CD4-positive, alpha-beta T cell treated with Interleukin-4 for 1 hour (primary cell): ENCODE data around the gene SMARCAL1.

Experiments used
- DNase-seq, 2 donors: peaks; one replicate each; pipeline ENCODE4 v3.0.0-alpha.2; 2020 to 2022

Gene SMARCAL1

DNA sequence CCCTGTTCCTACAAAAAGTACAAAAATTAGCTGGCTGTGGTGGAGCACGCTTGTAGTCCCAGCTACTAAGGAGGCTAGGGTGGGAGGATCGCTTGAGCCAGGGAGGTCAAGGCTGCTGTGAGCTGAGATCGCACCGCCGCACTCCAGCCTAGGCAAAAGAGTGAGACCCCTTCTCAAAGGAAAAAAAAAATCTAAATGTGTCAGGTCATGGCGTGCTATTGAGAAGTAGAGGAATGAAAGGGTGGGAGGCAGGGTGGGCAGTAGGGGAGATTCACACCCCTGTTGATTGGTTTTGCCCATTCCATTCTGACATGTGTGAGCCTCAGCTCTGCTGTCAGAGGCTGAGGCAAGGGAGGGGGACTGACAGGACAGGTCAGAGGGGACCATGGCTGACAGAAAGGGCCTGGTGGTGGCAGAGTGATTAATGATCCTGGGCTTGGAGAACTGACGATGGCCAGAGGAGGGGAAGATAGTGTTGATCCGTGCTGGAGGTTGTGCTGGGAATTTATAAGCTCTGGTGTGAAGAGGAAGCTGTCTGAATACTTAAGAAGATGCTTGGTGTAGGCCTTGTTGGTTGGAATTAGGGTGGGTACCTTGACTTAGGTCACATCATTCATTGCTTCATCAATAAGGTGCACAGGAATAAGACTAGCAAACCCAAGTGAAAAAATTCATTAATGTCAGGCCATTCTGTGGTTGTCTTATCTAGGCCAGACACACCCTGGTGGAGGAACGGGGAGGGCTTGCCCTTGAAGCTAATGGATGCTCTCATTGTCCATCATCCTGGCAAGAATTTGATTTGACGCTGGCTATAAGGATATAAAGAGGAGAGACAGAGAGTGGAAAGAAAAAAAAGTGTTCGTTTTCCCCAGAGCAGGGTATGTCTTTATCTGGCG, 19.1 kb upstream of the SMARCAL1 start:
- no peak for DNase-seq

DNA sequence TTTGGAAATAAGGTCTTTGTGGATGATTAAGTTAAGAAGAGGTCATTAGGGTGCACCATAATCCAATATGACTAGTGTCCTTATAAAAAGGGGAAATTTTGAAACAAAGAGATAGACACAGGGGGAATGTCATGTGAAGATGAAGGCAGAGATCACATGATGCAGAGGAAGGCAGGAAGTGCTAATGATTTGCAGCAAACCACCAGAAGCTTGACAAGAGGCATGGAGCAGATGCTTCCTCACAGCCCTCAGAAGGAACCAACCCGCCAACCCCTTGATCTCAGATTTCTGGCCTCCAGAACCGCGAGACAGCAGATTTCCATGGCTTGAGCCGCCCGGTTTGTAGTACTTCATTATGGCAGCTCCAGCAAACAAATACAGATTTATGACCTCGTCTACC, 17.4 kb upstream of the SMARCAL1 start:
- no peak for DNase-seq

DNA sequence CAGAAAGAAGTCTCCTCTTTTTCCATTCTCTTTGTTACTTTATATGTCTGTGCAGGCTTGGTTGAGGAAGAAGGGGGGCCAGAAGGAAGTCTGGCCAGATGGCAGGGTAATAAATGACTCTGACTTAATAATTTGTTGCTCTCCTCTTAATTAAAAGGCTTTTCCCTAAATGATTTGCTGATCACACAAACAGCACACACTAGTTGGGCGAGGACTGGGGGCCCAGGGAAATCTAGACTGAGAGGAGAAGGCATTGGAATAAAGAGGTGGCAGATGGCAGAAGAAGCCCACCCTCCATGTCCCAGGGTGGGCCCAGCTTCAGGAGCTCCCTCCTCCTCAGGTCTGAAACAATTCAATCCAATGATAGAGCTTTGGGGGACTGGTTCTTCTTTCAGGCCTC, 12.7 kb upstream of the SMARCAL1 start:
- DNase-seq, result no peak

DNA sequence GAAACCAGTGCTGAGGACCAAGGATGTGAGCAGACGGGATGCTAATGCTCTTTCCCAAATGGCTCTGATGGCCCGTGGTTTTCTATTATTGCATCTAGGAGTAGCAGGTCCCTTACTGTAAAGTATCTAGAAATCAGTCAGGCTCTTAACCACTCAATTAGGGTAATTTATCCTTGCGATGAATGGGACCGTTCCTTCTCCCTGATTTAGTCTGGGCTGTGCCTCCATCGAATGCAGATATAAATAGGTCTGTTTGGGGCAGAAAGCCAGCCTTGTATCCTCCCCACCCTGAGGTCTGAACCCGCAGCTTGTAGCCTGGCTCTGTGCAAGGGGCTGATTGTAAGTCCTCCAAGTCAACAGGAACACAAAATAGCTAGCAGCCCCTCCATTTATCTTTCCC, 9.5 kb upstream of the SMARCAL1 start:
- no peak for DNase-seq

DNA sequence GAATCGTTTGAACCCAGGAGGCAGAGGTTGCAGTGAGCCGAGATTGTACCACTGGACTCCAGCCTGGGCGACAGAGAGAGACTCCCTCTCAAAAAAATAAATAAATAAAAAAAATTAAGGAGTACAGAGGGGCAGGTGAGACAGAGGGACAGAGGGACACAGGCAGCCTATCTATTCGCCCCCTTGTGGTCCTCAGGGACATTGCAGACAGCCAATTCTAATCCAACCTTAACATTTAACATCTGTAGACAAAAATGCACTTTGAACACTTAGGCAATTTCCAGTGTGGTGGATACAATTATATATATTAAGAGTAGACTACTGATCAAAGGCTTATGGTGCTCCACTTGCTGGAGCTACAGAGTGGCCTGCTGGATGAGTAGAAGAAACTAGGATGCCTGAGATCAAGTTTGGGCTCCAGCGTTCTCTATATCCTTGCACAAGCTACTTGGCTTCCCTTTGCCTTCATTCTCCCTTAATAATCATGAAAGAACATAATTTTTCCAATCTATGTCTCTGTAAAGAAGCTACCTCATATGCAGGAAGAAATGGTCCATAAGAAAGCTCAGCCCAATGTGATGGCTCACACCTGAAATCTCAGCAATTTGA, 8.2 kb upstream of the SMARCAL1 start:
- peak; percentile 37 to 58 for DNase-seq

DNA sequence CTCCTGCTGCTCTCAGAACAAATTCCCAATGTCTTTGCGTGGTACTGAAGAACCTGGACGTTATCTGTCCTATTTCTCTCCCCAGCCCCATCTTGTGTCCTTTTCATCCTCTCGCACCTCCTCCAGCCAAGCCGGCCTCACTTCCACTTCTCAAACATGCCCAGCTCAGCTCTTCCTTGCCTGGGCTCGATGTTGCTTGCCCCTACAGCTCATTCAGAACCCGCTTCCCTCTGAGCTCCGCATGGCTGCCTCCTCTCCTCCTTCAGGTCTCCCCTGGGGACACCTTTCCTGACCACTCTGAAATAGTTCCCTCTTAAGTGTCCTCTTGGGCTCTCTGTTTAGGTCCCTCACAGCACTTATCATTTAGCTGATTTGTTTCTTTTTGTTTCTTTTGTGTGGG, 6.7 kb upstream of the SMARCAL1 start:
- no peak for DNase-seq

DNA sequence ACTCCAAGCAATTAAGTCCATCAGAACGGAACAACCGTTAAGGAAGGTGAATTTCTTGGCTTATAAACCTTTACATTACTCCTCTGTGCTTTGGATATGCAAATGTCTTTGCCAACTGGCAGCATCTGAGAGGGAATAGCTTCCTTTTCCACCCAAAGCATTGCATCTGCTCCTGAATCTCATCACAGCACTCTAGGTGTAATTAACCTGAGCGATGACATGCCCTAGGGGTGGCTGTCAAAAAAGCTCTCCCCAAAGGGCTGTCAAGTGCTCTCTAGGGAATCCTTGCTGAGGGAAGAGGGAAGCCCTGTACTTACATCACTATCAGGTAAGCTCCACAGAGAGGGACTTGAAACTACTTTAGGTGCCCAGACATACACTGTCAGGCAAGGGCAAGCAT, 5.5 kb upstream of the SMARCAL1 start:
- DNase-seq, result no peak

DNA sequence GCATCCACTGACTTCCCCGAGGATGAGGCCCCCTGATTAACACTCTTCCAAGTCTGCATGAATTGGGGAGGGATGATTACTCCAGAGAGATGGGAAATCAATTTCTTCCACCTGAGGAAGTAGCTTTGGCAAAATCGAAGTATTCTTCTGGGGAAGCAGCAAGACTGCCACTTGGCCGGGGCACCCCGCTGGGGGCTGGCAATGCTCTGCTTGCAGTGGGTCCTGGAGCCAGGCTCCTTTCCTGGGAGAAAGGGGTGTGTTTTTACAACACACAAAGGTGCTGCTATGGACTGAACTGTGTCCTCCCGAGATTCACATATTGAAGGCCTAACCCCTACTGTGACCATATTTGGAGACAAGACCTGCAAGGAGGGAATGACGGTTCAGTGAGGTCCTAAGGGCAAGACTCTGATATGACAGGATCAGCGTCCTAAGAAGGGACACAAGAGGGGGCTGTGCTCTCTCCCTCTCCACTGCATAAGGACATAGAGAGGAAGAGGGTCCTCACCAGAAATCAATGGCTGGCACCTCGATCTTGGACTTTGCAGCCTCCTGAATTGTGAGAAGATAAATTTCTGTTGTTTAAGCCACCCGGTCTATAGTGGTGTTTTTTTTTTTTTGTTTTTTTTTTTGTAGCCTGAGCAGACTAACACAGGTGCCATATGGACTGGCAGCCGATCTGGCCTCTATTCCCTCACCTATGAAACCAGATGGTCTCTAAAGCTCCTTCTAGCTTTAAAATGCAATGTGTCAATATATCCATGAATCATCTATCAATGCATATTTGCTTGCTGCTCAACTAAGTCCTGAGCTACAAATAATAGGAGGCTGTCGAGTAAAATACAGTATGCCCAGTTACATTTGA, 3.6 kb upstream of the SMARCAL1 start:
- DNase-seq, result no peak

DNA sequence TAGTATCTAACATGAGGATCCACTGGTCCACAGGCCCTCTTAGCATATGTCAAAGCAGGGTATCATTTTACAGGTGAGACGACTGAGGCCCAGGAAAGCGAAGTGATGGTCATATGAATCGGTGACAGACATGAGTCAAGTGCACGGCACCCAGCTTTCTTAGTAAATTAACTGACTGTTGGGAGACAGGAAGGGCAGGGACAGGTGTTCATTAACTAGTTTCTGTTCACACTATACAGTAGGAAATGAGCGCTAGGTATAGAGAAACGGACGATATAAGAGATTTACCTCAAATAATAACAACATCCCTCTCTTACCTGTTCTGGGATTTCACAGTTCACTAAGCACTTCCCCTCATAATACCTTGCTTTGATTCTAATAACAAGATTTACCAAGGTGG, 1.7 kb upstream of the SMARCAL1 start:
- DNase-seq, result no peak

DNA sequence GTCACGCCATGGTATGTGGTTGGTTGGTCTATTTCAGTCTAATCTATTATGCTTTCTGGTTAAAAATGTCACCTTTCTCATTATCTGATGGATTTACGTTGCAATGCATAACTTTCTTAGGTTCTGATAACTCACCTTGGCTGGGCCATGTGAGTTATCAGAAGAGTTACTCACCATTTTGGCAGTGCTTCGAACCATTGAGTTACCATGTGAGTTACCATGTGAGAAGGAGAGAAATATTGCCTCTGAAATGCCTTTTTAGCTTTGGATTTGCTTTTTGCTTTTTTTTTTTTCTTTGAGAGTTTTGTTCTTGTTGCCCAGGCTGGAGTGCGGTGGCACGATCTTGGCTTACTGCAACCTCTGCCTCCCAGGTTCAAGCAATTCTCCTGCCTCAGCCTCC, 1.6 kb downstream of the SMARCAL1 start:
- DNase-seq, result no peak

DNA sequence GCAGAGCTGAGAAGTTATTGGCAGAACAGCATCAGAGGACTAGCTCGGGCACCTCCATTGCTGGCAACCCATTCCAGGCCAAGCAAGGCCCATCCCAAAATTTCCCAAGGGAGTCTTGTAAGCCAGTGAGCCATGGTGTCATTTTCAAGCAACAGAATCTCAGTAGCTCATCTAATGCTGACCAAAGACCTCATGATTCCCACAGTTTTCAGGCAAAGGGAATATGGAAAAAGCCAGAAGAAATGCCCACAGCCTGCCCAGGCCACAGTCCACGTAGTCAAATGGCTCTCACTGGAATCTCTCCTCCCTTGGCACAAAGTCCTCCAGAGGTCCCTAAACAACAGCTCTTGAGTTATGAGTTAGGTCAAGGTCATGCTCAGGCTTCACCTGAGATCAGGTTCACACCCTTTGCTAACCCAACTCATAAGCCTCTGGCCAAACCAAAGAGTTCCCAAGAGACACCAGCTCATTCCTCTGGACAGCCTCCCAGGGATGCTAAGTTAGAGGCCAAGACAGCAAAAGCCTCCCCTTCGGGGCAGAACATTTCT, 2.6 kb downstream of the SMARCAL1 start:
- DNase-seq, result no peak

DNA sequence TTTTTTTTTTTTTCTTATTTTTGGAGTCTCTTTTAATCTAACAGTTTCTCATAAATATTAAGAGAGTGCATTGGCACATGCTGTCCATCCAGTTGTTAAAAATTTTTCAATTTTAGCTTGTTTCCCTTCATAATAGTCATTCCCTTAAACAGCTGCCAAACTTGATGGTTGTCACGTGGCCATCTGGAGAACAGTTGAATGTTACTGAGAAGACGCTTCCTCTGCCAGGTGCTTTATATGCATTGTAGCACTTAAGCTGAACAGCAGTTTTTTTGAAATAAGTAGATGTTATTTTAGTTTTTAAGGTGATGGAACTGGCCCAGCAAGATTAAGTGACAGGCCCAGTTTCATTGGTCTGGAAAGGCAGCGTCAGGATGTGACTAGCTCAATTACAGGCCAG, 3.3 kb downstream of the SMARCAL1 start:
- DNase-seq, result no peak

DNA sequence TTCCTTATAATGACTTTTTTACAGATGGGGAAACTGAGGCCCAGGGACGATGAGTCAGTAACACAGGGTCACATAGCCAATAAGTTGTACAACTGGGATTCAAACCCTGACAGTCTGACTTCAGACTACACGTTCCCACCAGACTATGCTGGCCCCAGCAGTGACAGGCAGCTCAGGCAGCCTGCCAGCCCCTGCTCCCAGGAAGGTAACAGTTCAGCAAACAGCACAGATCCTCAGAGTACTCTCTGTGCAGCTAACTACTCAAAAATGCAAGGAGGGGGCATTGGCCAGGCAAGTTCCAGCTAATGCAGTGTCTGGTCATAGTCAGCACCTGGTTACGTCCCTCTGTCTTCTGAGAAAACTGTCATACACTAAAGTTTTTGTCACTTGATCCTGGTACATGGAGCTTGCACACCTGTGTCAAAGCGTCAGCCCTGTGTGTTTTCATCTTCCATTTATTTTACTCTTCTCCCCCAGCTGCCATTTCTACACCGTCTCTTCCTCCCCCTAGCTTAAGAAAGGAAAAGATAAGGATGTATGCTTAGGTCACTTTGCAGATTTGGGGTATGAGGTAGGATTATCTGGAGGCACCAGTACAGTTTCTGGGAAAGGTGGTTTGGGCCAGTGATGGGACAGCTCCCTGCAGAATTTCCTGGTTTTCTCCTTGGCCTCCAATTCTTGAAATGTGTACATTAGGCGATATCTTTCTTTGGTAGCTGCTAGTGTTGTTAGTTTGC, 4.5 kb downstream of the SMARCAL1 start:
- DNase-seq, result no peak

DNA sequence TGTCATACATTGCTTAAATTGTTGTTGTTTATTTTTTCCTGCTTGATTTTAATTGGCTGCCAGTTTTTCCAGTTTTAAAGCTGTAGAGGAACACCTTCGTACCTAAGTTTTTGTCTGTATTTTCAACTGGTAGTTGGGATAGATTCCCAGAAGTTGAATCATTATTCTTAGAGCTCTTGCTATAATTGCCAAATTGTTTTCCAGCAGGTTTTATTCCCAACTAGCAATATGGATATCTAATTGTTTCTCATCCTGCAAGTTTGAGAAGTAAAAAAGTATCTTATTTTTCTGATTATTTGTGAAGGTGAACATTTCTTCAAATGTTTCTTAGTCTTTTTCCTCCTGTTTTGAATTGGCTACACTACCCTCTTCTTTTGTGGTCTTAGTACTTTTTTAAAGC, 6.7 kb downstream of the SMARCAL1 start:
- no peak for DNase-seq

DNA sequence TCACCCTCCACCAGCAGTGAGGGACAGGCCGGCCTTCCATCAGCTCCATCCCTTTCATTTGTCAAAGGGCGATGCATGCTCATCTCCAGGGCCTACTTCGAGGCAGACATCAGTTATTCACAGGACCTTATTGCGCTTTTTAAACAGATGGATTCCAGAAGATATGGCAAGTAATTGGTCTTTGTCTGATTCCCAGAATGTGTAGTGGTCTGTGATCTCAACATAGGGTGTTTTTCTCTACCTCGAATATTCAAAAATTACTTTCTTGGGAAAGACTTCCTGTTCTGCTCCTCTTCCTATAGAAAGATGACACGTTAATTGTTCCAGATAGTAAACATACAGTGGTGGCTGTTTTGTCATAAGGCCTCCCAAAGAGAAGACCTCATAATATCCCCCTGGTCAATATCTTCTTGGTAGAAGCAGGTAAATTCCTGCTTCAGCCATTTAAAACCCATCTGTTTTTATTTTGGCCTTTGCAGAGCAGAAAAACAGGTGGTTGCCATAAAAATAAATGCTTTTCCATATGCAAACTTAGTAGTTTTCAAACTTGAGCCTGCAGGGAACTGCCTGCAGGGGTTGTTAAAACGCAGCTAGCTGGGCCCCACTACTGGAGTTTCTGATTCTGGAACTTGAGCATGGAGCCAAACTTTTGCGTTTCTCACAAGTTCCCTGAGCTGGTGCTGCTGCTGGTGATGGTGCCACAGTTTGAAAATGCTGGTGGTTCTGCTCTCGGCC, 8.2 kb downstream of the SMARCAL1 start:
- no peak for DNase-seq

DNA sequence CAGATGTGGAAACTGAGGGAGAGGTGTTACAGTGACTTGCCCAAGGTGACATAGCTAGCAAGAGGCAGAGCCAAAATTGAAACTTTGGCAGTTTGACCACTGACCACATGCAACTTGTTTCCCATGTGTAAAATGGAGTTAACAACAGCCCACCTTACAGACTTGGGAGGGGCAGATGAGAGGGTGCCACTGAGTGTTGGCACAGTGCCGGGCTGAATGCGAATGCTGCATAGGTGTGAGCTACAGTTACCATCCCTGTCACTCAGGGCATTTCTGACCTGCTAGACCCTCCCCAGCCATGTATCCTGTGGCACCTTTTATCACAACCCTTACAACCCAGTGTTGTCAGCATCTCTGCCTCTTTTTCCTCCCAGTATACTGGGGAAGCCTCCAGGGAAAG, 10.8 kb downstream of the SMARCAL1 start:
- DNase-seq, result no peak

DNA sequence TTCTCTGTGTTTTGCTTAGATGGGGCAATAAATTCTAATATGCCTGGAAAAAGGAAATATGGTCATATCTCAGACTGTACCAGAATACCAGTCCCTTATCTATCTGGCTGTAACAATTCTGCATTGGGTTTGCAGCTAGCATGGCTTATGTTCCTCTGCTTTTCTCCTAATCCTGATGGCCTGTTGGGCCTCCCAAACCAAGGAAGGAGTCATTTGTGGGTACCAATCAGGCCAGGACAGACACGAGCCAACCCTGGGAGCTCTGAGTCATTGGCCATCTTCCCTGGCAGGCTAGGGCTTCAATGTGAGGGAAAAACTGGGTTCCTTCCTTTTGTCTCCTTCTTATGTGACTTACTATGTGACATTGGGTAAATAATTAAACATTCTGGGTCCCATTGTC, 12.0 kb downstream of the SMARCAL1 start:
- no peak for DNase-seq

DNA sequence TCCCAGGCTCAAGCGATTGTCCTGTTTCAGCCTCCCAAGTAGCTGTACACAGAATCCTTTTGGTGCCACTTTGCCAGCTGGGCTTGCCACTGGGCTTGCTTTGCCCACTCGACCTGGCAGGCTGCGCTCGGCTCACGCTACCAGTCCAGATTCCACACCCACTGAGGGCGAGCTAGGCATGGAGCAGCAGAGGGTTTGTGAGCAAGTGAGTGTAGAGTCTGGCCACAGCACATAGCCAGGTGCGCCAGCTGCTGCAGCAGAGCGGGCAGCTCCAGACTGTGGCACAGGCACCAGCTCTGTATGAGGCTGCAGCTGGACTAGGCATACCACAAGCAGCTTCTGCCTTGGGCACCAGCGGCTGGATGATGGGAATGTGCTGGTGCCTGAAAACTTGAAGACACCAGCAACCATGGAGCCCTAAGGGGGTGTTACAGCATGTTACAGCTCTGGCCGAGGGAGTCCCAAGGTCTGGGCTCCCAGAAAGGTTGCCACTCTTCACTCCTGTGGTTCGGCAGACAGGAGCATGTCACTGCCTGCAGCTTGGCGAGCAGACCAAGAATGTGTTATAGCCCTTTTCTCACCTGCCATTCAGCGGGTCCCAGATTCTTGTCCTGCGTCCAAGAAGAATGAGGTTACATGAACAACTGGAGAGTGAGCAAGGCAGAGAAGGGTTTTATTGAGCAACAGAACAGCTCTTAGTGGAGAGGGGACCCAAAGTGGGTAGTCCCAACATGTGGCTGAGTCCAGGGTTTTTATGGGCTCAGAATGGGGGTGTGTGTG, 12.9 kb downstream of the SMARCAL1 start:
- DNase-seq, result no peak

DNA sequence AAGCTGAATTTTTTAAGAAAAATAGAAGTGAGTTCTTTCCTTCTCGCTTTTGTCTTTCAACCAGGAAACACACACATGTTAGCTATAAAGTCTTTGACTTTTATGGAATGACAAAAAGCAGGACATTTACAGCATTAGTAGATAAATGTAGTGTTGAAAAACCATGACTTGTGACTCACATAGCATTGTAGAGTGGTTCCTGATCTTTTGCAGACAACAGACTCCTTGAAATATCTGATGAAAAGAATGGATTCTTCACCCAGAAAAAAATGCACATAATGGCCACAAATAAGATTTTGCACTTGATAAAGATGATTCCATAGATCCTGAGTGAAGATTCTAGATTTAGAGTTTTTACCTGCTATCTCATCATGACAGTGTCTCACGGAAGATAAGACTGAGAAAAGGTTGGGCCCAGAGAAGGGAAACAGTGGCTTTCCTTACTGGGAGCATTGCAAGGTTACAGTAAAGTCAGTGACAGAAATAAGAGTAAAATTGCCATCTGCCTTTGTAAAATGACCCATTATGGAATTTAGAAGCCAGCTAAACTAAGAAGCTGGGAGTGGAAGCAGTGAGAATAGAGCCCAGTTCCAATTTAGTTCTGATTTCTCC, 14.0 kb downstream of the SMARCAL1 start:
- DNase-seq, result no peak

DNA sequence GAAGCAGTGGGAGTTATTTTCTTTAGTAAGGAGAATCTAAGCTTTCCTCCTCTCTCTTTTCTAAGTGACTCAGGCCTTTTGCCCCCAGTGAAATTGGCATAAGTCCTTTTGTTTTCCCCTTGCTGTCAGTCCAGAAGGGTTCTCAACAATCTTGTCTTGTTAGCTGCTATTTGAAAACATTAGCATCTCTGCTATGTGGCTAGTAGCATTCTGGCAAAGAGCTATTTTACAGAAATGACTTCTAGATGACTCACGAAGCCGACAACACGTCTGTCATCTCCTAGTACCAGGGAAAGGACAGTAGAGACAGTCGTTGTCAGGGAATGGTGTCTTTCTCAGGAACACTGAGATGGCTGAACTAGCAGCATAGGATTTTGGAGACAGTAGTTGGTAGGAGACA, 14.7 kb downstream of the SMARCAL1 start:
- no peak for DNase-seq
